HG03196 (cell line): ENCODE measurements around the gene STXBP3.
"Not testable (repeated sequence)": the region's sequence is repeated elsewhere in the genome, so short reads cannot be mapped to it uniquely, and the experiment has no call there.

Experiments
- ATAC-seq: cut with Tn5 transposase; IDR thresholded peaks from one replicate; pipeline ENCODE4 v1.9.1; 2021; ENCODE audit not compliant: unreplicated experiment

Gene STXBP3

GRCh38 chr1:108729481-108729880 is 17.0 kb upstream of the STXBP3 start:
- no peak for ATAC-seq

- ATAC-seq, result no peak
Measured at GRCh38 chr1:108732398-108732797, 14.1 kb upstream of the STXBP3 start.

GRCh38 chr1:108734171-108734865 is 12.2 kb upstream of the STXBP3 start:
- no peak for ATAC-seq

- no peak for ATAC-seq
Measured at GRCh38 chr1:108742253-108742652, 4.2 kb upstream of the STXBP3 start.

GRCh38 chr1:108745980-108746381 is 493 bp upstream of the STXBP3 start:
- no peak for ATAC-seq

- peak; percentile 38 for ATAC-seq
Measured at GRCh38 chr1:108747171-108747850, 837 bp downstream of the STXBP3 start.

GRCh38 chr1:108747898-108748297 is 1.4 kb downstream of the STXBP3 start:
- ATAC-seq, result no peak

- ATAC-seq, result no peak
Measured at GRCh38 chr1:108749081-108749480, 2.6 kb downstream of the STXBP3 start.

- ATAC-seq, result no peak
Measured at GRCh38 chr1:108750476-108751181, 4.2 kb downstream of the STXBP3 start.

GRCh38 chr1:108753363-108753762 is 6.9 kb downstream of the STXBP3 start:
- no peak for ATAC-seq

GRCh38 chr1:108758796-108759195 is 12.3 kb downstream of the STXBP3 start:
- no peak for ATAC-seq

GRCh38 chr1:108767115-108767514 is 20.6 kb downstream of the STXBP3 start:
- no peak for ATAC-seq

- no peak for ATAC-seq
Measured at GRCh38 chr1:108767708-108768107, 21.2 kb downstream of the STXBP3 start.

- ATAC-seq, result no peak
Measured at GRCh38 chr1:108777839-108778238, 31.4 kb downstream of the STXBP3 start.

GRCh38 chr1:108779455-108779854 is 33.0 kb downstream of the STXBP3 start:
- ATAC-seq, result no peak

- no peak for ATAC-seq
Measured at GRCh38 chr1:108780937-108781574, 34.6 kb downstream of the STXBP3 start.

GRCh38 chr1:108781575-108781944 is 35.1 kb downstream of the STXBP3 start:
- ATAC-seq, result not testable (repeated sequence)

- no peak for ATAC-seq
Measured at GRCh38 chr1:108785264-108785663, 38.8 kb downstream of the STXBP3 start.

GRCh38 chr1:108785880-108786279 is 39.4 kb downstream of the STXBP3 start:
- ATAC-seq, result no peak

GRCh38 chr1:108791790-108792189 is 45.3 kb downstream of the STXBP3 start:
- no peak for ATAC-seq

GRCh38 chr1:108792420-108792819 is 45.9 kb downstream of the STXBP3 start:
- no peak for ATAC-seq

GRCh38 chr1:108799001-108799400 is 52.5 kb downstream of the STXBP3 start:
- no peak for ATAC-seq
